ENCODE data around the gene KIF2C.
A peak's percentile ranks its signal among the peaks of the same experiment; 100 is the strongest.

Gene KIF2C

DNA sequence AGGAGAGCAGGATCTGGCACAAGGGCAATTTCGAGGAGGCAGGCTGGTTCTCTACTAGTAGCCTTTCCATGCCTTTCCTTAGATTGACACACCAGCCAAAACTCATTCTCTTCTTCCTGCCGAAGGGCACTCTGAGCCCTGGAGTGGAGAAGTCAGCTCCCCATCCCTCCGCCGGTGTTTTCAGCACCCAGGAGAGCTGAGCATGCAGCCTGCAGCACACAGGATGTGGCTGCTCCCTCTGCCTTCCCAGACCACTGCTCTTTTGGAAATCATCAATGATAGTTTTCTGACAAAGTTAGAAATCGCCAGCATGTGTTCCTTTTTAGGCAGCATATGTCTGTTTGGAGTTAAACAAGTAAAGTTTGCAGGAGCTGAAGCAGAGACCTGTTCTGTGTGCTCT is 20.3 kb upstream of the KIF2C start:
- no peak for TF ChIP-seq EZH2phosphoT487 (IDR thresholded peaks at IDR 0.05; ENCODE audit: low read depth)
- TF ChIP-seq, protein P1, sequence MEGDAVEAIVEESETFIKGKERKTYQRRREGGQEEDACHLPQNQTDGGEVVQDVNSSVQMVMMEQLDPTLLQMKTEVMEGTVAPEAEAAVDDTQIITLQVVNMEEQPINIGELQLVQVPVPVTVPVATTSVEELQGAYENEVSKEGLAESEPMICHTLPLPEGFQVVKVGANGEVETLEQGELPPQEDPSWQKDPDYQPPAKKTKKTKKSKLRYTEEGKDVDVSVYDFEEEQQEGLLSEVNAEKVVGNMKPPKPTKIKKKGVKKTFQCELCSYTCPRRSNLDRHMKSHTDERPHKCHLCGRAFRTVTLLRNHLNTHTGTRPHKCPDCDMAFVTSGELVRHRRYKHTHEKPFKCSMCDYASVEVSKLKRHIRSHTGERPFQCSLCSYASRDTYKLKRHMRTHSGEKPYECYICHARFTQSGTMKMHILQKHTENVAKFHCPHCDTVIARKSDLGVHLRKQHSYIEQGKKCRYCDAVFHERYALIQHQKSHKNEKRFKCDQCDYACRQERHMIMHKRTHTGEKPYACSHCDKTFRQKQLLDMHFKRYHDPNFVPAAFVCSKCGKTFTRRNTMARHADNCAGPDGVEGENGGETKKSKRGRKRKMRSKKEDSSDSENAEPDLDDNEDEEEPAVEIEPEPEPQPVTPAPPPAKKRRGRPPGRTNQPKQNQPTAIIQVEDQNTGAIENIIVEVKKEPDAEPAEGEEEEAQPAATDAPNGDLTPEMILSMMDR (IDR thresholded peaks at IDR 0.05; ENCODE audit: low read depth, low read length), result no peak
- H3K9ac ChIP-seq (ENCODE audit: low read length), result no peak overlapping the region
- no peaks in the 10 kb centered on the region for H3K79me2 ChIP-seq (ENCODE audit: low read length)
- peaks cover 77% of the 10 kb centered on the region for H3K4me1 ChIP-seq (ENCODE audit: low read length)
- H3K9me3 ChIP-seq (ENCODE audit: insufficient read depth, low read length), result no peaks in the 10 kb centered on the region
- no peak overlapping the region for H2AFZ ChIP-seq (ENCODE audit: low read depth, low read length)
- no peaks in the 10 kb centered on the region for H3K27me3 ChIP-seq (ENCODE audit: low read depth, low read length)
- no peaks in the 10 kb centered on the region for H4K20me1 ChIP-seq (ENCODE audit: insufficient read depth, low read length)
- H3K36me3 ChIP-seq (replicated peaks; ENCODE audit: low read depth, low read length), result no peaks in the 10 kb centered on the region
- no peak overlapping the region for H3K4me2 ChIP-seq (ENCODE audit: low read length)
- no peak overlapping the region for H3K4me3 ChIP-seq (ENCODE audit: low read length)
- no peak overlapping the region for H3K27ac ChIP-seq (ENCODE audit: low read length)

DNA sequence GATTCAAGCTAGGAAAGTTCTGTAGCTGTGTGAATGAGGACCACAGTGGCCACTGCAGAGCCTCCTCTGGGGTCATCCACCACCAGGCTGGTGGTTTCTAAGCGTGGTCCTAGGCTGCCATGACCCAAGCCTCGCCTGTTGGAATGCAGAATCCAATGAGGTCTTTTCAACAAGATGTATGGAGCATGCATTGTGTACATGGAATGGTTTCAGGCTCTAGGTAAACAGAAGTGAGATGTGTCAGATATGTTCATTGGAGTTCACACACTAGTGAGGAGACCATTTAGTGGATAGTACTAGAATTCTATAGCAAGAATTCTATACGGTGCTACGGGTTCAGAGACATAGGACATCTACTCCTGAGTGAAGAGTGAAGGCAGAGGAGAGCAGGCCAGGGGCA is 19.4 kb upstream of the KIF2C start:
- Histone ChIP-seq H2AFZ (ENCODE audit: low read depth, low read length) (no peak overlapping the region), H3K27me3 (ENCODE audit: low read depth, low read length) (no peaks in the 10 kb centered on the region), H3K4me2 (ENCODE audit: low read length) (no peak overlapping the region), H3K27ac (ENCODE audit: low read length) (no peak overlapping the region), H3K4me1 (ENCODE audit: low read length) (peaks cover 70% of the 10 kb centered on the region), H3K4me3 (ENCODE audit: low read length) (no peak overlapping the region), H3K9ac (ENCODE audit: low read length) (no peak overlapping the region), H3K79me2 (ENCODE audit: low read length) (no peaks in the 10 kb centered on the region), H3K9me3 (ENCODE audit: insufficient read depth, low read length) (no peaks in the 10 kb centered on the region), H4K20me1 (ENCODE audit: insufficient read depth, low read length) (no peaks in the 10 kb centered on the region), H3K36me3 (replicated peaks; ENCODE audit: low read depth, low read length) (no peaks in the 10 kb centered on the region)
- no peak for TF ChIP-seq EZH2phosphoT487 (IDR thresholded peaks at IDR 0.05; ENCODE audit: low read depth)
- TF ChIP-seq, protein P1 (IDR thresholded peaks at IDR 0.05; ENCODE audit: low read depth, low read length), result no peak

DNA sequence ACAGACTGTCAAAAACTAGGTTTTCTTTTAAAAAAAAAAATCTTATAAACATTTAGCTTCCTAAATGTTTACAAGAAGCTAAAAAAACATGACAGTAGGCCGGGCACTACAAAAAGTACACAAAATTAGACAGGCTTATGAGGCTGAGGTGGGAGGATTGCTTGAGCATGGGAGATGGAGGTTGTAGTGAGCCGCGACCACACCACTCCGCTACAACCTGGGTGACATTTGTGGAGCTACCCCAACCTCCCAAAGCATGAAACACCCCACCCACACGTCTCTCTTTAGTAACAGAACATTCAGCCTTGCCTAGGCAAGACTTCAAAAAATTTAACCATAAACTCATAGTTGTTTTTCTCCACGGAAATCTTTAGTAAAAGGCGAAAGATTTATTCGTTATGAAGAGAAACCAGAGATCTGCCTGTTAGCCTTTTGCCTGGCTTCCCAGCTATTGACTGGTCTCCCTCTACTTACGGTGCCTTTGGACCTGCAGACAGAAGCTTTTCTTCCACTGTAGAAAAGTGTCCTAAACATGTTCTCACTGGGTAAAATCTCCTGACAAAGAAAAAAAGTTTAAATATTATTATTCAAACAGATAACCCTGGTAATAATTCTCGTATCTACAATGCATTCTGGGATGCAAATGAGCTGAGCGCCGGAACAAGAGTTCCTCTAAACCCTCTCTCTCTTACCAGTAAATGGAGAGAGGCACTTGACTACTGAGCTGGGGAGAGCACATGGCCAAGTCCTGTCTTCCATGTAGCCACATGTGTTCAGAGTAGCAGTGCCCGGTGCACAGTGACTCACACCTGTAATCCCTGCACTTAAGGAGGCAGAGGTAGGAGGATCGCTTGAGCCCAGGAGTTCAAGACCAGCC is 17.9 kb upstream of the KIF2C start:
- H3K4me2 ChIP-seq (ENCODE audit: low read length), result peak overlapping the region; percentile 50
- peaks cover 56% of the 10 kb centered on the region for H3K4me1 ChIP-seq (ENCODE audit: low read length)
- H3K27me3 ChIP-seq (ENCODE audit: low read depth, low read length), result no peaks in the 10 kb centered on the region
- H3K9ac ChIP-seq (ENCODE audit: low read length), result peak overlapping the region; percentile 54
- no peak overlapping the region for H2AFZ ChIP-seq (ENCODE audit: low read depth, low read length)
- no peak overlapping the region for H3K4me3 ChIP-seq (ENCODE audit: low read length)
- H4K20me1 ChIP-seq (ENCODE audit: insufficient read depth, low read length), result no peaks in the 10 kb centered on the region
- H3K79me2 ChIP-seq (ENCODE audit: low read length), result no peaks in the 10 kb centered on the region
- TF ChIP-seq, protein P1 (IDR thresholded peaks at IDR 0.05; ENCODE audit: low read depth, low read length), result no peak
- TF ChIP-seq EZH2phosphoT487 (IDR thresholded peaks at IDR 0.05; ENCODE audit: low read depth), result no peak
- no peaks in the 10 kb centered on the region for H3K9me3 ChIP-seq (ENCODE audit: insufficient read depth, low read length)
- peak overlapping the region; percentile 77 for H3K27ac ChIP-seq (ENCODE audit: low read length)
- no peaks in the 10 kb centered on the region for H3K36me3 ChIP-seq (replicated peaks; ENCODE audit: low read depth, low read length)

DNA sequence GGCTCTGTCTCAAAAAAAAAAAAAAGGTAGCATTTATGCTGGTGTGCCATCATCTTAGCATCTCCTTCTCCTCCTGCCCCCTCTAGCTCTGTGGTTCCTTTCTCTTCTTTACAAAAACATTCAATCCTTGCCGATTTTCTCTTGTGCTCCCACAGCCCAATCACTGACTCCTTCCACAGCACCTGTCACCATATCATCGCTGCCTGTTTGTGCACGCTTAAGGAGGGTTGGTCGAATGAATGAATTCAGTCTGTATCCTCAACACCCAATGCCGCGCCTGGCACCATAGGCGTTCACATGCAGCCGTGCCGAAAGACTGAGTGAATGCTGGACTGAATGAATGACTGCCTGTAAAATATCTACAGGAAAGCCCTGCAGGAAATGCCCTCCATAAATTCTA is 16.6 kb upstream of the KIF2C start:
- Histone ChIP-seq H3K4me2 (ENCODE audit: low read length) (peak overlapping the region; percentile 90), H3K36me3 (replicated peaks; ENCODE audit: low read depth, low read length) (no peaks in the 10 kb centered on the region), H3K27me3 (ENCODE audit: low read depth, low read length) (no peaks in the 10 kb centered on the region), H3K9ac (ENCODE audit: low read length) (peak overlapping the region; percentile 61), H3K9me3 (ENCODE audit: insufficient read depth, low read length) (no peaks in the 10 kb centered on the region), H3K79me2 (ENCODE audit: low read length) (no peaks in the 10 kb centered on the region), H3K4me3 (ENCODE audit: low read length) (peak overlapping the region; percentile 64), H2AFZ (ENCODE audit: low read depth, low read length) (peak overlapping the region; percentile 89), H3K27ac (ENCODE audit: low read length) (peak overlapping the region; percentile 62), H3K4me1 (ENCODE audit: low read length) (peaks cover 43% of the 10 kb centered on the region), H4K20me1 (ENCODE audit: insufficient read depth, low read length) (no peaks in the 10 kb centered on the region)
- no peak for TF ChIP-seq EZH2phosphoT487 (IDR thresholded peaks at IDR 0.05; ENCODE audit: low read depth)
- TF ChIP-seq, protein P1 (IDR thresholded peaks at IDR 0.05; ENCODE audit: low read depth, low read length), result no peak

All from OCI-LY3 (cell line).